Measurements from ENCODE around the gene FAM13C.
A peak's percentile ranks its signal among the peaks of the same experiment; 100 is the strongest.

FAM13C gene

GRCh38 chr10:59381687-59382086 is 19.3 kb upstream of the FAM13C start:
- H3K4me3 ChIP-seq (ENCODE audit: low read length) = no peak overlapping the region
- TF ChIP-seq CTCF (conservative IDR thresholded peaks at IDR 0.05; ENCODE audit: low read length) = no peak
- DNase-seq (ENCODE audit: low read depth) = no peak

- TF ChIP-seq CTCF (conservative IDR thresholded peaks at IDR 0.05; ENCODE audit: low read length) = no peak
- H3K4me3 ChIP-seq (ENCODE audit: low read length) = no peak overlapping the region
- no peak for DNase-seq (ENCODE audit: low read depth)
Observed at GRCh38 chr10:59376846-59377245, 14.5 kb upstream of the FAM13C start.

GRCh38 chr10:59375990-59376389 is 13.6 kb upstream of the FAM13C start:
- DNase-seq (ENCODE audit: low read depth) = no peak
- H3K4me3 ChIP-seq (ENCODE audit: low read length) = no peak overlapping the region
- no peak for TF ChIP-seq CTCF (conservative IDR thresholded peaks at IDR 0.05; ENCODE audit: low read length)

GRCh38 chr10:59374916-59375315 is 12.6 kb upstream of the FAM13C start:
- no peak for DNase-seq (ENCODE audit: low read depth)
- no peak for TF ChIP-seq CTCF (conservative IDR thresholded peaks at IDR 0.05; ENCODE audit: low read length)
- H3K4me3 ChIP-seq (ENCODE audit: low read length) = no peak overlapping the region

GRCh38 chr10:59373071-59373470 is 10.7 kb upstream of the FAM13C start:
- no peak for TF ChIP-seq CTCF (conservative IDR thresholded peaks at IDR 0.05; ENCODE audit: low read length)
- DNase-seq (ENCODE audit: low read depth) = no peak

GRCh38 chr10:59372543-59372942 is 10.2 kb upstream of the FAM13C start:
- peak; percentile 49 for DNase-seq (ENCODE audit: low read depth)
- H3K4me3 ChIP-seq (ENCODE audit: low read length) = no peak overlapping the region
- TF ChIP-seq CTCF (conservative IDR thresholded peaks at IDR 0.05; ENCODE audit: low read length) = no peak

More at GRCh38 chr10:59373071-59373470, 10.7 kb upstream of the FAM13C start:
- no peak overlapping the region for H3K4me3 ChIP-seq (ENCODE audit: low read length)

GRCh38 chr10:59366290-59366689 is 3.9 kb upstream of the FAM13C start:
- TF ChIP-seq CTCF (conservative IDR thresholded peaks at IDR 0.05; ENCODE audit: low read length) = no peak

More at GRCh38 chr10:59366290-59366689, 3.9 kb upstream of the FAM13C start:
- DNase-seq (ENCODE audit: low read depth) = peak; percentile 28
- H3K4me3 ChIP-seq (ENCODE audit: low read length) = no peak overlapping the region
